ENCODE measurements around the gene RIN2.

The RIN2 gene

DNA sequence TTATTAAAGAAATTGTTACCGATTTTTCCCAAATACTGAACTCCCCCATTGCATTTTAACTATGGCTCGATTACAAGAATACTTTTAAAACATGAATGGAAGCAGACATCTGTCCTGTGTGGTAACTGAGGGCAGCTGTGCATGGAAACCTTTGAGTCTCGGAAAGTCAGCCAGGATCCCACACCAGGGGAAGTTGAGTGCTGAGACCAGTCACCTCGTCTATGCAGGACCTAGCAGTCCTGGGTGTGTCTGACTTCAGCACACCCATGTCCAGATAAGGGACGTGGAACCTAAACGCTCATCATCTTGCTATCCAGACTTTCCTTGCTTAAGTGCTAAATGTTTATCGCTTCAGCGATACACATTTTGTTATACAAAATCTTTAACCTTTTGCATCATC lies 6.1 kb downstream of the RIN2 start:
- Mint-ChIP-seq H3K27ac (no peak overlapping the region), H3K27me3 (ENCODE audit: low read depth) (peaks cover 15% of the 10 kb centered on the region), H3K4me1 (ENCODE audit: low read depth) (no peaks in the 10 kb centered on the region), H3K9me3 (no peaks in the 10 kb centered on the region), H3K36me3 (ENCODE audit: low read depth) (no peaks in the 10 kb centered on the region), H3K4me3 (no peak overlapping the region)
- DNase-seq (ENCODE audit: low spot score): no peak

DNA sequence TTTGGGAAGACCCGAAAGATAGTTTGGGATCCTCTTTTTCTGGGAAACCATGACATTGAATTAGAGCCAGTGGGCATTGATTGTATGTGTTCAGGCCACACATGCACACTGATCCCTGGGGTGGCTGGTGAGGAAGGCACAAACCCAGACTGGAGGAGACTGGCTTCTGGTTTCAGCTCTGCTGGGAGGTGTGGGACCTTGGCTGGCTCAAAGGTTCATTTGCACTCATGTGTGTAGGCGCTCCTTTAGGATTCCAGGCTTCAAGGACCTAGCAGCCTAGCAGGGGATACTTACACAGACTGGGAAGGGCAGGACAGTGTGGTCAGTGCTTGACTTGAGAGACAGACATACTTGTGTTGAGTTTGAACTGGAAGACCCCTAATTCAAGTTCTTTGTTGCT lies 7.2 kb downstream of the RIN2 start:
- DNase-seq (ENCODE audit: low spot score): no peak
- H3K27me3 Mint-ChIP-seq (ENCODE audit: low read depth): peaks cover 8% of the 10 kb centered on the region
- H3K4me1 Mint-ChIP-seq (ENCODE audit: low read depth): no peaks in the 10 kb centered on the region
- no peak overlapping the region for H3K27ac Mint-ChIP-seq
- H3K36me3 Mint-ChIP-seq (ENCODE audit: low read depth): no peaks in the 10 kb centered on the region
- no peak overlapping the region for H3K4me3 Mint-ChIP-seq
- no peaks in the 10 kb centered on the region for H3K9me3 Mint-ChIP-seq

DNA sequence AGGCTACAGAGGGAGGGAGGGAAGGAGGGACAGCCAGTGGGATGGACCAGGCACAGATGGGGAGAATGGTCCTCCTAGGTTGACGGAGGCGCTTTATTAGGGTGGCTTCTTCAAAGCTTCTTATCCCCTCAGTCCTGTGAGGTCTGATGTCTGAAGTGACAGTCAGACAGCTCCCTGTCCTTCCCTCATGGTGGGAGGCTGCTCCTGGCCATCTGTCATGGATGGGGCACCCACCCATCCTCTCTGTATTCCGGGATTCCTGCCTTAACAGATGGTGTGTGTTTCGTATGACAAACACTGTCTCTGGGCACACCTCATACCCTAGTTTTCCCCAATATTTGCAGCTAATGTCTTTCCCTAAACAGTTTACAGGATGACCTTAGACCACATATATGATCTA lies 7.9 kb downstream of the RIN2 start:
- Mint-ChIP-seq H3K4me3 (no peak overlapping the region), H3K27ac (no peak overlapping the region), H3K27me3 (ENCODE audit: low read depth) (peaks cover 2% of the 10 kb centered on the region), H3K36me3 (ENCODE audit: low read depth) (no peaks in the 10 kb centered on the region), H3K9me3 (no peaks in the 10 kb centered on the region), H3K4me1 (ENCODE audit: low read depth) (no peaks in the 10 kb centered on the region)
- DNase-seq (ENCODE audit: low spot score): no peak

DNA sequence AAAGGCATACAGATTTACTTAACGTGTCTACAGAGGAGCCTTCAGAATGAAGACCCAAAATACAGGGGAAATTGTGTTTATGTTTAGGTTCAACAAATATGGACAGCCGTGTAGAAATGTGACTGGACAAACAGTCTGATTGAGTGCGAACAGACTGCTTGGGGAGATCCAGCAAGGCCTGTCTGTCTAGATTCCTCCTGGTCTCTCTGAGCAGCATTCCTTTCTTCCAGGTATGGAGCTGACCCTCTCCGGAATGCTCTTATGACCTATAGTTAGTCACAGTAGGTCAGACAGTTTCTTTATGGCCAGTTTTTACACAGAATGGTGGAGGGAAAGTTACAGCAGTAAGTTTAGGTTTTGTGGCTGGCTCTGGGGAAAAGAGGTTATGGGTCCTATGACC lies 9.0 kb downstream of the RIN2 start:
- Mint-ChIP-seq H3K27ac (no peak overlapping the region), H3K36me3 (ENCODE audit: low read depth) (no peaks in the 10 kb centered on the region), H3K4me1 (ENCODE audit: low read depth) (no peaks in the 10 kb centered on the region), H3K4me3 (no peak overlapping the region), H3K27me3 (ENCODE audit: low read depth) (no peaks in the 10 kb centered on the region), H3K9me3 (no peaks in the 10 kb centered on the region)
- no peak for DNase-seq (ENCODE audit: low spot score)

DNA sequence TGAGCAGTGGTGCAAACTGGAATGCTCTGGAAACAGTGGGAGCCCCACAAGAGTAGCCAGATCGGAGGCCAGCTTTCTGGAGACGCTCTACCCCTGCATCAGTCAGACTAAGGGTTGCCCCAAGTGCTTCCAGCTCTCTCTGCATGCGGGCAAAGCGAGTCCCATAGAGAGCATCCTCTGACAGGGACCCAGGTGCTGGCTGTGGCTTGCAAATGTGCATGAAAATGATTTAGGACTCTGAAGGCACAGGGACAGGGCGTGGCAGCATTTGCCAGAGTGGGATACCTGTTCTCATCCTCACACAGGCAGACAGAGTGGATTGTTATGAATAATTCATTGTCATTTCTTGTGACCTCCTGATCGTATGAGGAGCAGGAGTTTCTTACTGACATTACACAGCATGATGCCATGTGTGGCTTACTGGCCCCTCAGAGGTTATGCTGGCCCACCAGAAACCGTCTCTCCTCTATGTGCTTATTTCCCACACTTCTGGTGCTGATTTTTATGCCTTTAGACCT lies 10.3 kb downstream of the RIN2 start:
- Mint-ChIP-seq H3K4me3 (no peak overlapping the region), H3K36me3 (ENCODE audit: low read depth) (no peaks in the 10 kb centered on the region), H3K27ac (no peak overlapping the region), H3K27me3 (ENCODE audit: low read depth) (no peaks in the 10 kb centered on the region), H3K9me3 (no peaks in the 10 kb centered on the region), H3K4me1 (ENCODE audit: low read depth) (no peaks in the 10 kb centered on the region)
- no peak for DNase-seq (ENCODE audit: low spot score)

DNA sequence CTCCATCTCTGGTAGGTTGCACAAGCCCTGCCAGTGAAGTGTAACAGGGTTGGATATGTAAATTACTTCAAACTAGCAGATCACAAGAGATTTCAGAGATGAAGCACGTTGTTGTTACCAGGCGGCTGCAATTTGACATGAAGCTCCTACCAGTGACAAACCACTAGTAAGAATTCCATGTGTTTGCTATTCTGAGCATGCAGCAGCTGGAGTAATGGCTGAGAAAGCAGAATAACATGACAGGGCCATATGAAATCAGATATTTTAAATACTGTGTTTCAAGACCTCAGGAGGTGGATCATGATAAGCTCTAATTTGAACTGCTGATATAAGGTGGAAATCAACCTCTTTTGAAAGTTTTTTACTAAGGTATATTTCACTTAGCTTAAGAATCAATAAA lies 11.4 kb downstream of the RIN2 start:
- Mint-ChIP-seq H3K27ac (no peak overlapping the region), H3K27me3 (ENCODE audit: low read depth) (peaks cover 2% of the 10 kb centered on the region), H3K9me3 (no peaks in the 10 kb centered on the region), H3K4me3 (no peak overlapping the region), H3K4me1 (ENCODE audit: low read depth) (no peaks in the 10 kb centered on the region), H3K36me3 (ENCODE audit: low read depth) (no peaks in the 10 kb centered on the region)
- no peak for DNase-seq (ENCODE audit: low spot score)

DNA sequence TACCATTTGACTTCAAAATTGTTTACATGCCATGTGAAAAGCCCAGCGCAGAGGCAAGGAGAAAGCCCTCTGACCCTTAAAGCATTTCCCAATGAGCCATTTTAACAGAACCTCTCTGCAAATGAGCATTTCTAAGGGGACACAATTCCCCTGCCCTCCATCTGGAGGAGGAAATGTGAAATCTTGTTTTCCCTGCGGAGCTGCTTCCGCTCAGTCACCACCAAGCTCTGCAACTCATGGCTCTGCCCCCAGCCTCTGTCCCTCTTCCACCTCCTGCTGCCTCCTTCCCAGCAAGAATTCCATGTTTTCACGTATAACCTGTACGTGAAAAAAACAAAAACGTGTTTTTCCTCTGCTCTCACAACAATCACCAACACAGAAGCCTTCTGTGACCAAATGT lies 12.3 kb downstream of the RIN2 start:
- H3K4me1 Mint-ChIP-seq (ENCODE audit: low read depth): no peaks in the 10 kb centered on the region
- no peaks in the 10 kb centered on the region for H3K36me3 Mint-ChIP-seq (ENCODE audit: low read depth)
- H3K27me3 Mint-ChIP-seq (ENCODE audit: low read depth): peaks cover 2% of the 10 kb centered on the region
- no peak for DNase-seq (ENCODE audit: low spot score)
- no peaks in the 10 kb centered on the region for H3K9me3 Mint-ChIP-seq
- H3K27ac Mint-ChIP-seq: no peak overlapping the region
- no peak overlapping the region for H3K4me3 Mint-ChIP-seq

DNA sequence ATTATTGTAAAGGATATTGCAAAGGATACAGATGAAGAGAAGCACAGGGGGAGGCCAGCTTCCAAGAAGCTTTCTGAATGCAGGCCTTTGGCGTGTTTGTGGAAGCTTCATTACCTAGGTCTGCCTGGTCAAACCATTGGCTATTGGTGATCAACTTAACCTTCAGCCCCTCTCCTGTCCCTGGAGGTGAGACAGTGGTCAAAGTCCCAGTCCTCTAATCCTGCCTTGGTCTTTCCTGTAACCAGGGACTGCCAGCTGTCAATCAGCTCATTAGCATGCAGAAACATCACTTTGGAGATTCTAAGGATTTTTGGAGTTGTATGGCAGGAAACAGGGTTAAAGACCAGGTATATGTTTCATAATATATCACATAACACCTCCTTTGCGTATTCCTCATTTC lies 13.0 kb downstream of the RIN2 start:
- H3K4me3 Mint-ChIP-seq: no peak overlapping the region
- H3K36me3 Mint-ChIP-seq (ENCODE audit: low read depth): no peaks in the 10 kb centered on the region

DNA sequence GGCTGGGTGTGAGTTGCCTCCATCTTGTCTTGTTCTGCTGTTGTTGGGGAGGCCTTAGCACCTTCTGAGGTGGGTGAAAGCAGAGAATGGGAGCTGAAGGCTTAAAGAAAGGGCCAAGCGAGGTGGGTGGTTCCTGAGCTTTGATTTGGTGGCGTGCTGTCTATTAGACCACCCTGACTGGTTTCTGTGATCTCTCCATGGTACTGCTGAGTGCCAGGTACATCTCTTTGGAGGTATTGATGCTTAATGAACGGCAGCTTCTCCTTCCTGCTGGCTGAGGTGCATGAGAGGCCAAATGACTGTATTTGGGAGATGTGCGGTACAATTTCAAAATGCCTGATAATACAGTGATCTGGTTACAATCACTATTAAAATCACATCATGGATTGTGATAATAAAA lies 15.4 kb downstream of the RIN2 start:
- Mint-ChIP-seq H3K27ac (no peak overlapping the region), H3K9me3 (no peaks in the 10 kb centered on the region)

More for the DNA sequence above, 13.0 kb downstream of the RIN2 start:
- H3K9me3 Mint-ChIP-seq: no peaks in the 10 kb centered on the region
- H3K4me1 Mint-ChIP-seq (ENCODE audit: low read depth): no peaks in the 10 kb centered on the region
- no peak for DNase-seq (ENCODE audit: low spot score)
- H3K27ac Mint-ChIP-seq: no peak overlapping the region
- peaks cover 2% of the 10 kb centered on the region for H3K27me3 Mint-ChIP-seq (ENCODE audit: low read depth)

DNA sequence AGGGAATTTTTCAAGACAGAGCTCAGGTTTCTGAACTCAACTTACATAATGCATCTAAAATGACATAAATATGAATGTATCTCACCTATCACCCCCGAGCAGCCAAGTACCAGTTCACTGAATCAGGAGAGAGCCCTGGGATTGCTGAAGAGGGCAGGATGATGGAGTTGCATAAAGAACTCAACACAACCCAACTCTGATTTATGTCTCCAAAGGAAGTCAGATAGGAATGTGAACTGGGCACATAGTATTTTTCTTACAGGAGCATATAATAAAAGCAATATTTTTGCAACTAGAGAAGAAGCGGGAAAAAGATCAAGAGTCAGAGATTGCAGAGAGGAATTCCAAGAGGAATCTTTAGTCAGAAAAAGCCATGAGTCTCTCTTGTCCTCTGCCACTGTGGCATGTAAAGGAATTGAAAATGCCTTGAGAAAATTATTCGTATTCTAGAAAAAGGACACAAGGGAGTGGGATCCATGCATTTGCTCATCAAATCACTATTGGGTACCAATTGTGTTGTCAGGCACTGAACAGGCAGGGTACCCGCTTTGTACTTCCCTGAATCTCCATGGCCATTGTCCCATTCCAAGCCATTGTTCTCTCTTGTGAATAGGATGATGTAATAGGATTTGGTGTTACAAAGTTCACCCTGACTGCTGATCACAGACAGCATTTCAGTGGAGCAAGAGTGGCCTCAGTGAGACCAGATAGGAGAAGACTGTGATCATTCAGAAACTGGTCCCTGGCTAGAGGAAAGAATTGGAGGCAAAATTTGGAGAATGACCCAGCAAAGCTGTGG lies 16.3 kb downstream of the RIN2 start:
- no peaks in the 10 kb centered on the region for H3K4me1 Mint-ChIP-seq (ENCODE audit: low read depth)
- no peak overlapping the region for H3K4me3 Mint-ChIP-seq
- peaks cover 4% of the 10 kb centered on the region for H3K27me3 Mint-ChIP-seq (ENCODE audit: low read depth)
- H3K9me3 Mint-ChIP-seq: no peaks in the 10 kb centered on the region
- H3K36me3 Mint-ChIP-seq (ENCODE audit: low read depth): no peaks in the 10 kb centered on the region
- DNase-seq (ENCODE audit: low spot score): no peak
- H3K27ac Mint-ChIP-seq: no peak overlapping the region

More for the DNA sequence above, 15.4 kb downstream of the RIN2 start:
- Mint-ChIP-seq H3K36me3 (ENCODE audit: low read depth) (no peaks in the 10 kb centered on the region), H3K4me1 (ENCODE audit: low read depth) (no peaks in the 10 kb centered on the region), H3K4me3 (no peak overlapping the region), H3K27me3 (ENCODE audit: low read depth) (peaks cover 4% of the 10 kb centered on the region)
- no peak for DNase-seq (ENCODE audit: low spot score)

DNA sequence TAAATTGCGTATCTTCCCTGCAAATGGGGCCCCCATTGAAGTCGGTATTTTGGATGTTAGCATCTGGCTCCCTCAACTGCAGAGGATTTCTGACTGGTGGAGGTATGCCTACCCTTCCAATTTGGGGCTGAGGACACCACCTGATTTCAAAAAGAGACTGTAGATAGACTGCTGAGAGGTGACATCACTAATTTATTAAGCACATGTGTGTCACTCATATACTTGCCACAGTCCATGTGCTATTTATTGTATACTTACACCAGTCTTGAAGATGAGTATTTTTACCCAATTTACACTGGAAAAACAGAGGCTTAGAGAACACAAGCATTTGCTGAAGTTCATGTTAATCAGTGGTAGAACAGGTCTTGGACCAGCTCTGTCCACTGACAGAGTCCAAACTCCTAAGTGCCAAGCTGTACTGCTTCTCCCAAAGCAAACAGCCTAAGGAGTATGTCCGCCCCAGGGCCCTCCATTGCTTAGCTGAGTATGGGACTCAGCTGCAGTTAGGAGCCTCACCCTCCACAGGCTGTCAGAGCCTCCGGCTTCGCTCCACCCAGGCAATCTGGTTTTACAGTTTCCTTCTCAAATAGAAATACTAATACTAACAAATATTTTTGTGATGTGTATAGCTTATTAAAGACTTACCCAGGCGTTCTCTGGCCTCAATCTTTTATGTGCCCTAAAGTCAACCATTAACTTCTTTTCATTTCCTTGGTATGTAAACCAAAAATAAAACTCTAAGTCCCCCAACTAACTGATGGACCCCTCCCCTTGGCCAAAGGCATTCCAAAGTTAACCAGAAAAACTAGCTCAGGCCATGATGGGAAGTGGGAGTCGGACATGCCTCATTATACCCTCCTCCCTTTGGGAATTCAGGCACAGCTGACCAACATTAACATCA lies 17.5 kb downstream of the RIN2 start:
- no peaks in the 10 kb centered on the region for H3K36me3 Mint-ChIP-seq (ENCODE audit: low read depth)
- no peaks in the 10 kb centered on the region for H3K9me3 Mint-ChIP-seq
- H3K4me3 Mint-ChIP-seq: no peak overlapping the region
- H3K27ac Mint-ChIP-seq: no peak overlapping the region
- DNase-seq (ENCODE audit: low spot score): no peak
- H3K4me1 Mint-ChIP-seq (ENCODE audit: low read depth): no peaks in the 10 kb centered on the region
- H3K27me3 Mint-ChIP-seq (ENCODE audit: low read depth): peaks cover 4% of the 10 kb centered on the region

DNA sequence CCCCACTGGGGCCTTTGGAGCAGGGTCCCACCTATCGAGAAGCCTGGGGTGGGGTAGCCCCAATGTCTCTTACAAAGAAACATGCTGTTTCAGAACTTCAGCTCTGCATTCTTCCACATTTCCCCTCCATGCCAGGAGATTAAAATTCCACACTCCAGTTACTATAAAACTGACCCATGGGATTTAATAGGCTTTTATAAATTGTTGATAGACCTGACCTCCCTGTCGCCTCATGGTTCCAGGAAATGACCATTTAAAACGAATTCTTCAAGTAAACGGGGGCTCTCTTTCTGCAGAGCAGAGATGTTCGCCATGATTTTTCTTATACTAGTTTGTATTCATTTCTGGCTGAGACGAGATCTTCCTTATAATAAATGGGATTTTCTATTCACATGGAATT lies 19.3 kb downstream of the RIN2 start:
- no peak overlapping the region for H3K27ac Mint-ChIP-seq
- no peak for DNase-seq (ENCODE audit: low spot score)
- no peaks in the 10 kb centered on the region for H3K9me3 Mint-ChIP-seq
- no peak overlapping the region for H3K4me3 Mint-ChIP-seq
- H3K36me3 Mint-ChIP-seq (ENCODE audit: low read depth): no peaks in the 10 kb centered on the region
- H3K27me3 Mint-ChIP-seq (ENCODE audit: low read depth): peaks cover 4% of the 10 kb centered on the region
- H3K4me1 Mint-ChIP-seq (ENCODE audit: low read depth): no peaks in the 10 kb centered on the region

DNA sequence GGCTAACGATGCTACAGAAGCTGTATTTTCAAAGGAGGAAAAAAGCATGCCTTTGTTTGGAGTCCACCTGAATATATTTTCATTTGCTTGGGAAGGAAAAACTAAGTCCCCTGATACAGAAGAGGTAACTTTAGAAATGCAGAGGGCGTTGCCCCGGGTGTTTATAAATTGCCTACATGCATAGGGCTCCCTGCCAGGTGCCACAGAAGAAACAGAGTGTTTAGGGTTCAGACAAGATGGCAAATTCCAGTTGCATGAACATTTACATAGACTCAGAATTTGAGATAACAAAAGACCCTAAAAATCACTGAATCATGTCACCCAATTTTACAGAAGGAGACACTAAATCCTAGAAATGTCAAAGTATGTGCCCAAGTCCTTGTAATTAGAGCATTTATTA lies 19.9 kb downstream of the RIN2 start:
- no peak overlapping the region for H3K27ac Mint-ChIP-seq
- H3K4me3 Mint-ChIP-seq: no peak overlapping the region
- H3K36me3 Mint-ChIP-seq (ENCODE audit: low read depth): no peaks in the 10 kb centered on the region
- H3K9me3 Mint-ChIP-seq: no peaks in the 10 kb centered on the region
- H3K27me3 Mint-ChIP-seq (ENCODE audit: low read depth): peaks cover 4% of the 10 kb centered on the region
- H3K4me1 Mint-ChIP-seq (ENCODE audit: low read depth): no peaks in the 10 kb centered on the region
- no peak for DNase-seq (ENCODE audit: low spot score)

DNA sequence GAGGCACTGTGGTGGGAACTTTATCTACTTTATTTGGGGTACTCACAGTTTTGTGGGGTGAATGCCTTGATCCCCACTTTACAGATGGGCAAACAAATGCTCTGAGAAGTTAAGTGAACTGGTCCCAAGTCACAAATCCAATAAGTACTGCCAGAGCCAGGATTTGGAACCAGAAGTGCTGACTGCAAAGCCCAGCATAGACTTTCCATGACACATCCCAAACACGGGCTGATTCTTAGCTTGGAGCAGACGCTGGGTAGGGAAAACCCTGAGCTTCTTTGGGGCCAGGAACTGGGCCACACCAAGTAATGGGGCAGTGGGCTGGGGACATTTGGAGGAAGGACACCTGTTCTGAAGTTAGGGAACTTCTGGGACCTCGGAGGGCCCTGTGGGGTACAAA lies 20.3 kb downstream of the RIN2 start:
- H3K27me3 Mint-ChIP-seq (ENCODE audit: low read depth): peaks cover 4% of the 10 kb centered on the region

More for the DNA sequence above, 20.3 kb downstream of the RIN2 start:
- no peaks in the 10 kb centered on the region for H3K4me1 Mint-ChIP-seq (ENCODE audit: low read depth)
- no peaks in the 10 kb centered on the region for H3K36me3 Mint-ChIP-seq (ENCODE audit: low read depth)
- no peak overlapping the region for H3K27ac Mint-ChIP-seq
- H3K9me3 Mint-ChIP-seq: no peaks in the 10 kb centered on the region
- H3K4me3 Mint-ChIP-seq: no peak overlapping the region
- no peak for DNase-seq (ENCODE audit: low spot score)

All from T-helper 2 cell treated with Interferon-gamma antibody and Interleukin-4, amounts not matched to agents 5 μg/mL and 100 μg/mL, for 36 hours (primary cell).